Endothelial cell of umbilical vein (primary cell): Measurements from ENCODE around the gene CACNB4. TPM values are rescaled to one million over a fixed set of nuclear protein-coding genes. Genes with fewer than 3 reads are reported as not detected.

Experiments
- BruUV-seq: library from RNA; stranded (reverse); fragments of 400-500 nt; replicated peaks from 2 replicates; lab custom pipeline; 2021; lab: Mats Ljungman, UMichigan
- CTCF ChIA-PET: fragments of 300-600, 350-600 bp; sonication (Branson Sonifier 250); formaldehyde crosslinking; loops from one replicate; lab custom pipeline; 2021; ENCODE audit warnings: antibody characterized with exemption, inconsistent platforms; lab: Charles Lee
- POLR2A ChIA-PET: fragments of 300-600, 350-600 bp; sonication (Branson Sonifier 250); formaldehyde crosslinking; loops from one replicate; lab custom pipeline; 2021; ENCODE audit warnings: antibody characterized with exemption, inconsistent platforms; lab: Charles Lee
- DNase-seq: peaks from one replicate; pipeline ENCODE4 v3.0.0-alpha.2; 2011; ENCODE audit warnings: low read depth, low spot score
- FAIRE-seq: peaks from 2 replicates; lab custom pipeline; 2011; peaks lifted over from hg19 to GRCh38; lab: Jason Lieb, UNC
- H2AFZ ChIP-seq: 2 replicates; pipeline ENCODE4 v1.6.0; 2012; ENCODE audit warnings: low read depth, low read length, control low read depth, inconsistent platforms
- H3K27ac ChIP-seq: 2 replicates; pipeline ENCODE4 v1.5.1; 2011; ENCODE audit warnings: low read depth, mild to moderate bottlenecking, control low read depth, low read length, moderate library complexity; ENCODE audit not compliant: insufficient read depth
- H3K27me3 ChIP-seq, 2 experiments: 2 replicates each; pipeline versions ENCODE4 v1.6.0 to v1.6.1; 2011; ENCODE audit warnings: low read length in 2 of 2, mixed read lengths in 1 of 2; ENCODE audit not compliant: control insufficient read depth in 2 of 2, insufficient read depth in 2 of 2
- H3K36me3 ChIP-seq, 2 experiments: 2 replicates in 1 of 2; 3 replicates in 1 of 2; pipeline ENCODE4 v1.5.1; 2011; ENCODE audit warnings: low read length in 2 of 2, mild to moderate bottlenecking in 1 of 2, moderate library complexity in 1 of 2; ENCODE audit not compliant: control insufficient read depth in 2 of 2, insufficient read depth in 2 of 2; ENCODE audit errors: extremely low read depth in 1 of 2
- H3K4me1 ChIP-seq: 3 replicates; pipeline ENCODE4 v1.5.1; 2011; ENCODE audit warnings: mild to moderate bottlenecking, low read length; ENCODE audit not compliant: control insufficient read depth, insufficient read depth; ENCODE audit errors: extremely low read depth
- H3K4me2 ChIP-seq: 2 replicates; pipeline ENCODE4 v1.6.1; 2011; ENCODE audit warnings: low read length, control low read depth, mixed read lengths; ENCODE audit not compliant: insufficient read depth
- H3K4me3 ChIP-seq, 3 experiments: fragments of 200-600 bp in 1 of 3; sonication (generic), shearing (Covaris generic) in 1 of 3; replicated peaks in 1 of 3; 2 replicates each; pipeline ENCODE4 v1.5.1; 2011 to 2016; ENCODE audit warnings: control low read depth in 3 of 3, low read length in 3 of 3, mild to moderate bottlenecking in 2 of 3, inconsistent platforms in 1 of 3, low read depth in 1 of 3, moderate library complexity in 1 of 3; ENCODE audit not compliant: insufficient read depth in 1 of 3
- H3K79me2 ChIP-seq: 2 replicates; pipeline ENCODE4 v1.6.0; 2012; ENCODE audit warnings: low read length, inconsistent platforms; ENCODE audit not compliant: control insufficient read depth, insufficient read depth
- H3K9ac ChIP-seq: replicated peaks from 2 replicates; pipeline ENCODE3; 2011; ENCODE audit warnings: low read length, control low read depth; ENCODE audit not compliant: insufficient read depth; ENCODE audit errors: extremely low read depth
- H3K9me1 ChIP-seq: replicated peaks from 3 replicates; pipeline ENCODE4 v1.6.0; 2011; ENCODE audit warnings: mild to moderate bottlenecking, low read length; ENCODE audit not compliant: control insufficient read depth, insufficient read depth; ENCODE audit errors: extremely low read depth
- H3K9me3 ChIP-seq: replicated peaks from 2 replicates; pipeline ENCODE4 v1.5.1; 2012; ENCODE audit warnings: low read length, inconsistent platforms; ENCODE audit not compliant: control insufficient read depth, insufficient read depth
- H4K20me1 ChIP-seq: replicated peaks from 2 replicates; pipeline ENCODE3; 2011; ENCODE audit warnings: mild to moderate bottlenecking, low read length; ENCODE audit not compliant: control insufficient read depth, insufficient read depth; ENCODE audit errors: extremely low read depth
- CTCF ChIP-seq, 2 donors: IDR thresholded peaks; 1 replicate in 1 of 2; 2 replicates in 1 of 2; pipeline ENCODE4 v1.5.1; 2011; ENCODE audit warnings: low read length in 2 of 2, mild to moderate bottlenecking in 2 of 2, moderate library complexity in 2 of 2, control low read depth in 1 of 2, inconsistent platforms in 1 of 2, low read depth in 1 of 2; ENCODE audit not compliant: insufficient read depth in 1 of 2; ENCODE audit errors: extremely low read depth in 1 of 2
- GATA2 ChIP-seq: IDR thresholded peaks from 2 replicates; pipeline ENCODE4 v1.7.0; 2011; ENCODE audit warnings: low read depth, mild to moderate bottlenecking, moderate library complexity, mixed read lengths, low read length; ENCODE audit not compliant: insufficient read length, insufficient read depth
- JUN ChIP-seq: IDR thresholded peaks from 2 replicates; pipeline ENCODE4 v1.6.1; 2011; ENCODE audit warnings: borderline replicate concordance, low read depth; ENCODE audit not compliant: insufficient read length, insufficient read depth
- MAX ChIP-seq: IDR thresholded peaks from 2 replicates; pipeline ENCODE4 v1.6.1; 2011; ENCODE audit not compliant: insufficient read depth, insufficient read length
- POLR2AphosphoS5 ChIP-seq: IDR thresholded peaks from 2 replicates; pipeline ENCODE4 v1.6.1; 2012; ENCODE audit warnings: low read depth, mild to moderate bottlenecking, control low read depth, low read length, moderate library complexity; ENCODE audit not compliant: insufficient read depth
- dilution Hi-C: fragments of 300-500 bp; cut with MboI; formaldehyde crosslinking; loops from one replicate; pipeline ENCODE4 v1.15.0; 2019; ENCODE audit warnings: low sequenced_read_pairs; ENCODE audit not compliant: extremely low pct_ligation_motif_present
- intact Hi-C: fragments of 100-400 bp; cut with micrococcal nuclease; formaldehyde crosslinking; loops from one replicate; pipeline ENCODE4 v1.10.0; 2022
- polyA plus RNA-seq, 4 experiments: library from polyadenylated mRNA; depleted of rRNA in 3 of 4; stranded (reverse) in 3 of 4; unstranded in 1 of 4; fragments of >200 nt; gene quantifications; 2 replicates each; pipeline versions ENCODE4 v1.2.1 to v1.2.3, GENCODE V29; 2011 to 2012; ENCODE audit warnings: missing spikeins in 1 of 4
- total RNA-seq: library from RNA; stranded (reverse); gene quantifications from 2 replicates; pipeline ENCODE4 v1.2.3, GENCODE V29; 2021

The CACNB4 gene
- total and polyA plus RNA-seq, 2 donors (not counting 3 experiments of a cell fraction or from before 2014, with no cell fraction given) = 0.23 to 0.58 TPM

DNA sequence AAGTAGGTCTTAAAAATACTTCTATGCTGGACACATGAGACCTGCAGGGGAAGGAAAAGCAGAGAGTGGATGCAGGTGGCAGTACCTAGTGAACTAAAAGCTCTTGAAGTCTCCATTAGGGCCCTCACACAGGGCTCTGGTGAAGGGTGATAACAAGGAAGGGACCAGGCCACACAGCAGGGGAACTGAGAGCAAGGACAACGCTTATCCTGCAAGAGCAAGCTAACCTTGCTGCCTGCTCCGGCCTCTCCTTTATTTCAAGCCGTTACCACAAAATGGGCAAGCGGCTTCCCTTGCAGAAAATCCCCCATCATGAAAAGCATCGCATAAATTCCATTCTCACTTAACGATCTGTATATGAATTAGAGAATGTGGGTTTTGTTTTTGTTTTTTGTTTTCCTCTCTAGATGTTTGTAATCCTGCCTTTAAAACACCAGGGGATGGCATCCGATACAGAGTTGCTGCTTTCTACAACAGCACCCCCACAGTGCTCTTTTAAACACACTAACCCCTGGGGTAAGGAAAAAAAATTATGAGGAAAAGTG lies 64.5 kb downstream of the CACNB4 start:
- H3K9ac ChIP-seq = no peak overlapping the region
- H3K27me3 ChIP-seq = peaks cover 4 to 7% of the 10 kb centered on the region in 2 experiments
- DNase-seq = no peak
- BruUV-seq = no TSS peak
- TF ChIP-seq MAX = no peak
- TF ChIP-seq GATA2 = no peak
- TF ChIP-seq JUN = no peak
- H3K4me2 ChIP-seq = no peak overlapping the region
- ChIA-PET CTCF (no interaction called here), POLR2A (no interaction called here)
- no peaks in the 10 kb centered on the region for H3K9me3 ChIP-seq
- H3K4me1 ChIP-seq = peaks cover 3% of the 10 kb centered on the region
- no peaks in the 10 kb centered on the region for H3K79me2 ChIP-seq
- FAIRE-seq = no peak
- H3K36me3 ChIP-seq = no peaks in the 10 kb centered on the region
- no peaks in the 10 kb centered on the region for H4K20me1 ChIP-seq
- no peak overlapping the region for H3K27ac ChIP-seq
- no peaks in the 10 kb centered on the region for H3K9me1 ChIP-seq
- no peak overlapping the region for H2AFZ ChIP-seq
- dilution Hi-C loops (no loop called here), intact Hi-C loops (no loop called here)
- no peak overlapping the region for H3K4me3 ChIP-seq

DNA sequence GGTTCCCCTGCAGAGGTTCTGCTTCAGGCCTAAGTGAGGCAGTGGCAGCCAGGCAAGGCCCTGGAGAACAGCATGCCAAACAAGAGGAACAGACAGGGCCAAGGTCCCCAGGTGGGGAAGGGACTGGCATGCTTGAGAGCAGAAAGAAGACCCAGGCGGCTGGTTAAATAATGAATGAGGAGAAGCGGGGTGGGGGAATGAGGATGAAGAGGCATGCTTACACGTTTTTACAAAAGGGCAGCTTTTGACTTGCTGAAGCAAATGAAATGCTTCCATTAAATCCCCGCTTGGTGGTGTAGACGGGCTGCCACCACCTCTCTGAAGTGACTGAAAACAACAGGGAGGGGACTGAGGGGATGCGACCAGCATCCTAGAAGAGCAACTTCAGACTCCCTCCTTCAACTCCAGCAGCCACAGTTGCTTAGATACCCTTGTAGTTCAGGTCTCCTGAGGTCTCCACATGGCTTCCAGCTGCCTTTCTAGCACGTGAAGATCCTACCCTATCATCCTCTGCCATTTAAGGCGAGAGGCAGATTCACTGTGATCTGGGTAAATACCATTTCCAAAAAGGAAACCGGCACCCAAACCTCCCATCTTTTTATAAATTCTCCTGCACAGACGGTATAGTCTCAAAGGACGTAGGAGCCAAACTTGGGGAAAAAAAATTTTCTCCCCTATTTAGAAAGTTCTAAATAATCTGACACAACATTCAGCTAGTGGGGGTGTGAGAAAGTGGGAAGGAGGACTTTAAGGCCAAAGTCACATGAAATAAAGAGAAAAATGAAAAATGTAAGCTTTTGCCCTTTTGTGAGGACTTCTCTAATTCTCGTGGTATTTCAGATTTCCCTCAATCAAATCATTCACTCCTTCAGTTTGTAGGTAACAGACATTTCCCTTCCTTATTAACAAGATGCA lies 65.6 kb downstream of the CACNB4 start:
- Histone ChIP-seq H3K27ac (no peak overlapping the region), H3K4me3 (no peak overlapping the region), H3K36me3 (no peaks in the 10 kb centered on the region), H3K9ac (no peak overlapping the region), H3K79me2 (no peaks in the 10 kb centered on the region), H3K9me3 (no peaks in the 10 kb centered on the region), H3K9me1 (no peaks in the 10 kb centered on the region), H3K27me3 (peaks cover 4 to 7% of the 10 kb centered on the region in 2 experiments), H3K4me2 (no peak overlapping the region), H4K20me1 (no peaks in the 10 kb centered on the region), H3K4me1 (no peaks in the 10 kb centered on the region), H2AFZ (no peak overlapping the region)
- CTCF ChIA-PET = interaction anchor here (0.8 kb wide), 1 partner anchor 35 kb away, joined by 3 read pairs; no protein-coding TSS in a partner anchor
- POLR2A ChIA-PET = no interaction called here
- no peak for FAIRE-seq
- intact Hi-C loops = no loop called here
- TF ChIP-seq POLR2AphosphoS5 = no peak
- no peak for TF ChIP-seq CTCF (IDR thresholded peaks at IDR 0.05; ENCODE audit: extremely low read depth in 1 of 2, insufficient read depth in 1 of 2, low read depth in 1 of 2, low read length in 2 of 2)
- dilution Hi-C loops = no loop called here
- no peak for DNase-seq
- BruUV-seq = no TSS peak
